ENCODE data around the gene ZNF415.

DNA sequence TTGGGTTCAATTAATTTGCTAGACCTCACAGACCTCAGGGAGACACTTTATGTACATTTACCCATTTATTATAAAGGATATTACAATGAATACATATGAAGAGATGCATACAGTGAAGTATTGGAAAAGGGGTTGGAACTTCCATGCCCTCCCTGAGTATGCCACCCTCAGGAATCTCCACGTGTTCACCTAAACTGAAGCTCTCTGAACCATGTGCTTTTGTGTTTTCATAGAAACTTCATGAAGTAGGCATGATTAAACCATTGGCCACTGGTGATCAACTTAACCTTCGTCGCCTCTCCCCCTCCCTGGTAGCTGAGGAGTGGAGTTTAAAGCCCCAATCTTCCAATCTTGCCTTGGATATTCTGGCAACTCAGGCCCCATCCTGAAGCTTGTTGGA, 49.8 kb downstream of the ZNF415 start:
- TF ChIP-seq, protein P1, sequence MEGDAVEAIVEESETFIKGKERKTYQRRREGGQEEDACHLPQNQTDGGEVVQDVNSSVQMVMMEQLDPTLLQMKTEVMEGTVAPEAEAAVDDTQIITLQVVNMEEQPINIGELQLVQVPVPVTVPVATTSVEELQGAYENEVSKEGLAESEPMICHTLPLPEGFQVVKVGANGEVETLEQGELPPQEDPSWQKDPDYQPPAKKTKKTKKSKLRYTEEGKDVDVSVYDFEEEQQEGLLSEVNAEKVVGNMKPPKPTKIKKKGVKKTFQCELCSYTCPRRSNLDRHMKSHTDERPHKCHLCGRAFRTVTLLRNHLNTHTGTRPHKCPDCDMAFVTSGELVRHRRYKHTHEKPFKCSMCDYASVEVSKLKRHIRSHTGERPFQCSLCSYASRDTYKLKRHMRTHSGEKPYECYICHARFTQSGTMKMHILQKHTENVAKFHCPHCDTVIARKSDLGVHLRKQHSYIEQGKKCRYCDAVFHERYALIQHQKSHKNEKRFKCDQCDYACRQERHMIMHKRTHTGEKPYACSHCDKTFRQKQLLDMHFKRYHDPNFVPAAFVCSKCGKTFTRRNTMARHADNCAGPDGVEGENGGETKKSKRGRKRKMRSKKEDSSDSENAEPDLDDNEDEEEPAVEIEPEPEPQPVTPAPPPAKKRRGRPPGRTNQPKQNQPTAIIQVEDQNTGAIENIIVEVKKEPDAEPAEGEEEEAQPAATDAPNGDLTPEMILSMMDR (IDR thresholded peaks at IDR 0.05; ENCODE audit: insufficient read depth, low read length), result no peak
- TF ChIP-seq REST (IDR thresholded peaks at IDR 0.05; ENCODE audit: insufficient replicate concordance, low read depth), result no peak
- TF ChIP-seq POLR2AphosphoS5 (IDR thresholded peaks at IDR 0.05; ENCODE audit: low read depth), result no peak
- no peak for TF ChIP-seq SPI1 (IDR thresholded peaks at IDR 0.05; ENCODE audit: borderline replicate concordance, low read depth)
- TF ChIP-seq GABPA (IDR thresholded peaks at IDR 0.05; ENCODE audit: low read depth), result no peak
